HG02623 (cell line): Measurements from ENCODE around the gene KCNQ1.

Experiments
- ATAC-seq: cut with Tn5 transposase; IDR thresholded peaks from one replicate; pipeline ENCODE4 v1.9.1; 2021; ENCODE audit warnings: moderate library complexity; ENCODE audit not compliant: unreplicated experiment

Gene KCNQ1

GRCh38 chr11:2409611-2410468 is 35.0 kb upstream of the KCNQ1 start:
- ATAC-seq = no peak

GRCh38 chr11:2410616-2411015 is 34.2 kb upstream of the KCNQ1 start:
- ATAC-seq = no peak

GRCh38 chr11:2411446-2412305 is 33.1 kb upstream of the KCNQ1 start:
- ATAC-seq = no peak

- no peak for ATAC-seq
These were observed 32.5 kb upstream of the KCNQ1 start for GRCh38 chr11:2412323-2412722.

GRCh38 chr11:2413742-2414579 is 30.8 kb upstream of the KCNQ1 start:
- no peak for ATAC-seq

GRCh38 chr11:2414616-2415015 is 30.2 kb upstream of the KCNQ1 start:
- no peak for ATAC-seq

- ATAC-seq = no peak
These were observed 29.6 kb upstream of the KCNQ1 start for GRCh38 chr11:2415171-2415570.

- no peak for ATAC-seq
These were observed 29.0 kb upstream of the KCNQ1 start for GRCh38 chr11:2415601-2416380.

GRCh38 chr11:2416765-2417164 is 28.0 kb upstream of the KCNQ1 start:
- ATAC-seq = no peak

- ATAC-seq = no peak
These were observed 26.7 kb upstream of the KCNQ1 start for GRCh38 chr11:2417856-2418692.

GRCh38 chr11:2418693-2419360 is 26.0 kb upstream of the KCNQ1 start:
- ATAC-seq = no peak

GRCh38 chr11:2419638-2420501 is 24.9 kb upstream of the KCNQ1 start:
- ATAC-seq = no peak

- ATAC-seq = no peak
These were observed 24.1 kb upstream of the KCNQ1 start for GRCh38 chr11:2420502-2421225.

- ATAC-seq = no peak
These were observed 23.4 kb upstream of the KCNQ1 start for GRCh38 chr11:2421226-2421994.

GRCh38 chr11:2421996-2422395 is 22.8 kb upstream of the KCNQ1 start:
- ATAC-seq = no peak

- no peak for ATAC-seq
These were observed 22.2 kb upstream of the KCNQ1 start for GRCh38 chr11:2422461-2423156.
